Measurements from ENCODE around the gene SYNGR3.

SYNGR3 gene

GRCh38 chr16:1991948-1992703 lies 2.4 kb downstream of the SYNGR3 start:
- peak; percentile 97 to 98 (median 97) for DNase-seq (ENCODE audit: low read depth in 3 of 3)

- no peak for DNase-seq (ENCODE audit: low read depth in 3 of 3)
Observed at GRCh38 chr16:1992704-1993317, 3.0 kb downstream of the SYNGR3 start.

- no peak for DNase-seq (ENCODE audit: low read depth in 3 of 3)
Observed at GRCh38 chr16:1993731-1994131, 4.0 kb downstream of the SYNGR3 start.

- DNase-seq (ENCODE audit: low read depth in 3 of 3), result no peak
Observed at GRCh38 chr16:1997494-1998359, 8.0 kb downstream of the SYNGR3 start.

- DNase-seq (ENCODE audit: low read depth in 3 of 3), result no peak
Observed at GRCh38 chr16:1998360-1998835, 8.6 kb downstream of the SYNGR3 start.

- no peak for DNase-seq (ENCODE audit: low read depth in 3 of 3)
Observed at GRCh38 chr16:1998852-1999801, 9.4 kb downstream of the SYNGR3 start.

GRCh38 chr16:1999866-2000514 lies 10.2 kb downstream of the SYNGR3 start:
- no peak for DNase-seq (ENCODE audit: low read depth in 3 of 3)

- DNase-seq (ENCODE audit: low read depth in 3 of 3), result no peak
Observed at GRCh38 chr16:2001035-2001434, 11.3 kb downstream of the SYNGR3 start.

GRCh38 chr16:2001456-2002355 lies 11.9 kb downstream of the SYNGR3 start:
- no peak for DNase-seq (ENCODE audit: low read depth in 3 of 3)

GRCh38 chr16:2002406-2003230 lies 12.8 kb downstream of the SYNGR3 start:
- no peak for DNase-seq (ENCODE audit: low read depth in 3 of 3)

- DNase-seq (ENCODE audit: low read depth in 3 of 3), result no peak
Observed at GRCh38 chr16:2003231-2003826, 13.6 kb downstream of the SYNGR3 start.

- DNase-seq (ENCODE audit: low read depth in 3 of 3), result peak; percentile 82 to 93 (median 84)
Observed at GRCh38 chr16:2003827-2004641, 14.3 kb downstream of the SYNGR3 start.

GRCh38 chr16:2004795-2005517 lies 15.2 kb downstream of the SYNGR3 start:
- no peak for DNase-seq (ENCODE audit: low read depth in 3 of 3)

GRCh38 chr16:2005646-2006045 lies 15.9 kb downstream of the SYNGR3 start:
- no peak for DNase-seq (ENCODE audit: low read depth in 3 of 3)

- DNase-seq (ENCODE audit: low read depth in 3 of 3), result no peak
Observed at GRCh38 chr16:2006317-2006716, 16.5 kb downstream of the SYNGR3 start.

GRCh38 chr16:2007081-2007836 lies 17.5 kb downstream of the SYNGR3 start:
- no peak for DNase-seq (ENCODE audit: low read depth in 3 of 3)

All from stimulated activated CD4-positive, alpha-beta T cell treated with anti-CD3 and anti-CD28 coated beads, TNF-alpha, amount 100 ng/mL, for 48 hours (primary cell).